ENCODE data around the gene STIMATE.

DNA sequence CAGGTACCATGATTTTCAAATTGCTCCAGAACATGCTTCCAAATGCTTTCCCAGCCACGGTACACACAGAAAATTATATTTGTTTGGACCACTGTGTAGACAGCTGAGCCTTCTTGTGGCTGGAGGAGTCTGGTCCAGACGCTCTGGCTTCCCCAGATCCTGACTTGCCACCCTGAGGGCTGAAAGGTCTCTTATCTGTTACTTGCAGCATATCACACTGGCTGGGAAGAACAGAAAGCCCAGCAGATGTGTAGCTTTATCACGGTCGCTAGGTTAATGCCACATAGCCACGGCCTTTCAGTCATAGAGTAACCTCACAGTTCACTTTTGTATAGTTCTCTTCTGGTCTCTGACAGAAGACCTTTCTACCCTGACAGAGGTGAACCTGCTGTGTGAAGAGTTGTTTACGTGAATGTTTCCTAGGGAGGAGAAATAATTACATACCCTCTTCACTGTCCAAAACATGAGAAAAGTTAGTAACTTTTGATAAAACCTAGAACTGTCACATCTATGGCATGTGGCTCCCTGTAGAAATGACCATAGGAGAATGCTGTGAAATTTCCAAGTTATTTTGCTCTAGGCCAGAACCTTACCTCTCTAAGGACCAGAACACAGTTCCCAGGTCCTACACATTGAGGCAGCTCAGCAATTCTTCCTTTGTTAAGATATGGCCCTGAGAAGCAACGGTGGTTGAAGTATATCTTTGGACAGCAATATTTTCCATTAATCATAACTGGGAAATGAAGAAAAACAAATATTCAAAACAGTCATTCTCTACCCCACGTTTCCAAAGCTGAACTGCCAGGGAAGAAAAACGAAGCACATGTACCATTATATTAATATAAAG is 15.8 kb upstream of the STIMATE start:
- TF ChIP-seq, protein P1, sequence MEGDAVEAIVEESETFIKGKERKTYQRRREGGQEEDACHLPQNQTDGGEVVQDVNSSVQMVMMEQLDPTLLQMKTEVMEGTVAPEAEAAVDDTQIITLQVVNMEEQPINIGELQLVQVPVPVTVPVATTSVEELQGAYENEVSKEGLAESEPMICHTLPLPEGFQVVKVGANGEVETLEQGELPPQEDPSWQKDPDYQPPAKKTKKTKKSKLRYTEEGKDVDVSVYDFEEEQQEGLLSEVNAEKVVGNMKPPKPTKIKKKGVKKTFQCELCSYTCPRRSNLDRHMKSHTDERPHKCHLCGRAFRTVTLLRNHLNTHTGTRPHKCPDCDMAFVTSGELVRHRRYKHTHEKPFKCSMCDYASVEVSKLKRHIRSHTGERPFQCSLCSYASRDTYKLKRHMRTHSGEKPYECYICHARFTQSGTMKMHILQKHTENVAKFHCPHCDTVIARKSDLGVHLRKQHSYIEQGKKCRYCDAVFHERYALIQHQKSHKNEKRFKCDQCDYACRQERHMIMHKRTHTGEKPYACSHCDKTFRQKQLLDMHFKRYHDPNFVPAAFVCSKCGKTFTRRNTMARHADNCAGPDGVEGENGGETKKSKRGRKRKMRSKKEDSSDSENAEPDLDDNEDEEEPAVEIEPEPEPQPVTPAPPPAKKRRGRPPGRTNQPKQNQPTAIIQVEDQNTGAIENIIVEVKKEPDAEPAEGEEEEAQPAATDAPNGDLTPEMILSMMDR (IDR thresholded peaks at IDR 0.05) = no peak
- no peak for TF ChIP-seq POLR2A (IDR thresholded peaks at IDR 0.05)

Measured in lower leg skin (tissue), 3 donors.